ENCODE results near the gene AMBN.
"Not testable (repeated sequence)": the region's sequence is repeated elsewhere in the genome, so short reads cannot be mapped to it uniquely, and the experiment has no call there.

The AMBN gene

DNA sequence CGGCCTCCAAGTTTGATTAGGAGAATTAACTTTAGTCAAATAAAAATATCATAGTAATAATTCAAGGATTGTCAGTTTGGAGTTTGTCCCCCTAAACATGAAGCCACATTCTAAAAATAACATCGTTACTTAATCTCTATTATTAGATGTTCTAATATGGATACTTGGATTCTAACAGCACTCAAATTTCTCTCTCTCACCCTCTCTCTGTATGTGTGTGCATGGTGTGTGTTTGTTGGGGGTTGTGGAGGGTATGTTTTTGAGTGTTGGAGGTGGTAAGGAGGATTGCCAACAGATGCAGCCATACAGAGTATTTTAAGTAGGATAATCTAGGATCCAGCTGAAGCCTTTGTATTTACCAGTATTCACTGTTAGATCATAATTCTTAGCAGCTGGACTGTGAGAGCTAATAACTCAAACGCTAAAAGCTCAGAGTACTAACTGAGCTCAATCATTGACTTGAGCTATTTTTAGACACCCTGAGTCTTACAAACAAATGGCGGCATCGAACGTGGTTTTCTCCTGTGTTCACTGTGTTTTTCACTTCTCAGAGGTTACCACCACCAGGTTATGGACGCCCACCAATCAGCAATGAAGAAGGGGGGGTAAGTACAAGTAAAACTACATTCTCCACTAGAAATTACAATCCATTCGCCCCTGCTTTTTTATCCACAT lies 45.3 kb downstream of the AMBN start:
- TF ChIP-seq, protein P1, sequence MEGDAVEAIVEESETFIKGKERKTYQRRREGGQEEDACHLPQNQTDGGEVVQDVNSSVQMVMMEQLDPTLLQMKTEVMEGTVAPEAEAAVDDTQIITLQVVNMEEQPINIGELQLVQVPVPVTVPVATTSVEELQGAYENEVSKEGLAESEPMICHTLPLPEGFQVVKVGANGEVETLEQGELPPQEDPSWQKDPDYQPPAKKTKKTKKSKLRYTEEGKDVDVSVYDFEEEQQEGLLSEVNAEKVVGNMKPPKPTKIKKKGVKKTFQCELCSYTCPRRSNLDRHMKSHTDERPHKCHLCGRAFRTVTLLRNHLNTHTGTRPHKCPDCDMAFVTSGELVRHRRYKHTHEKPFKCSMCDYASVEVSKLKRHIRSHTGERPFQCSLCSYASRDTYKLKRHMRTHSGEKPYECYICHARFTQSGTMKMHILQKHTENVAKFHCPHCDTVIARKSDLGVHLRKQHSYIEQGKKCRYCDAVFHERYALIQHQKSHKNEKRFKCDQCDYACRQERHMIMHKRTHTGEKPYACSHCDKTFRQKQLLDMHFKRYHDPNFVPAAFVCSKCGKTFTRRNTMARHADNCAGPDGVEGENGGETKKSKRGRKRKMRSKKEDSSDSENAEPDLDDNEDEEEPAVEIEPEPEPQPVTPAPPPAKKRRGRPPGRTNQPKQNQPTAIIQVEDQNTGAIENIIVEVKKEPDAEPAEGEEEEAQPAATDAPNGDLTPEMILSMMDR (IDR thresholded peaks at IDR 0.05; ENCODE audit: low read depth, low read length): no peak
- DNase-seq: no peak
- no peaks in the 10 kb centered on the region for H3K9me3 ChIP-seq
- no peaks in the 10 kb centered on the region for H3K36me3 ChIP-seq
- no peaks in the 10 kb centered on the region for H3K4me1 ChIP-seq
- H3K27me3 ChIP-seq: peaks cover 5% of the 10 kb centered on the region
- H3K4me3 ChIP-seq (ENCODE audit: low read depth, low read length): no peak overlapping the region

DNA sequence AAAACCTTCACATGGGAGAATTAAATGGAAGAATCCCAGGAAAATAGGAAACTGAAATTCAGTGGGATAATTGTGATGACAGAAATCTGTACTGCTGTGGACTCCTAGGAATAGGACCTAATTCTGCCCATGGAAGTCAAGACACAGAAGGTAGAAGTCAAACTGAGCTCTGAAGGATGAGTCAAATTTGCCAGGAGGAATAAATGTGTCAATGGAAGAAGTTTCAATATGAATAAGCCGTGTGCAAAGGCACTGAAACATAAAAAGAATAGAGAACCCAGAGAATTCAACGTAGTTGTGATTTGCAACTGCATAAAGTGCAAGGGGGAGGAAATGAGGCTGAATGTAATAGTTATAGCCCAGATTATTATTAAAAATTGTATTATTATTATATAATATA lies 48.1 kb downstream of the AMBN start:
- Histone ChIP-seq H3K9me3 (no peaks in the 10 kb centered on the region), H3K36me3 (no peaks in the 10 kb centered on the region), H3K4me1 (no peaks in the 10 kb centered on the region), H3K27me3 (peaks cover 5% of the 10 kb centered on the region), H3K4me3 (ENCODE audit: low read depth, low read length) (no peak overlapping the region)
- TF ChIP-seq, protein P1 (IDR thresholded peaks at IDR 0.05; ENCODE audit: low read depth, low read length): no peak
- no peak for DNase-seq

DNA sequence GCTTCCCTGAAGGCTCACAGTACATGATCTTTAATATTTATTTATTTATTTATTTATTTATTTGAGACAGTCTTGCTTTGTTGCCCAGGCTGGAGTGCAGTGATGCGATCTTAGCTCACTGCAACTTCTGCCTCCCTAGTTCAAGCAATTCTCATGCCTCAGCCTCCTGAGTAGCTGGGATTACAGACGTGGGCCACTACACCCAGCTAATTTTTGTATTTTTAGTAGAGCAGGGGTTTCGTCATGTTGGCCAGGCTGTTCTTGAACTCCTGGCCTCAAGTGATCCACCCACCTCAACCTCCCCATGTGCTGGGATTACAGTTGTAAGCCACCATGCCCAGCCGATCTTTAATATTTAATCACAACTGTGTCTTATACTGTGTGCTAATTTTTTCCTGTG lies 58.7 kb downstream of the AMBN start:
- not testable (repeated sequence) for H3K27me3 ChIP-seq; DNase-seq; H3K9me3 ChIP-seq; H3K4me3 ChIP-seq (ENCODE audit: low read depth, low read length); H3K36me3 ChIP-seq; H3K4me1 ChIP-seq

DNA sequence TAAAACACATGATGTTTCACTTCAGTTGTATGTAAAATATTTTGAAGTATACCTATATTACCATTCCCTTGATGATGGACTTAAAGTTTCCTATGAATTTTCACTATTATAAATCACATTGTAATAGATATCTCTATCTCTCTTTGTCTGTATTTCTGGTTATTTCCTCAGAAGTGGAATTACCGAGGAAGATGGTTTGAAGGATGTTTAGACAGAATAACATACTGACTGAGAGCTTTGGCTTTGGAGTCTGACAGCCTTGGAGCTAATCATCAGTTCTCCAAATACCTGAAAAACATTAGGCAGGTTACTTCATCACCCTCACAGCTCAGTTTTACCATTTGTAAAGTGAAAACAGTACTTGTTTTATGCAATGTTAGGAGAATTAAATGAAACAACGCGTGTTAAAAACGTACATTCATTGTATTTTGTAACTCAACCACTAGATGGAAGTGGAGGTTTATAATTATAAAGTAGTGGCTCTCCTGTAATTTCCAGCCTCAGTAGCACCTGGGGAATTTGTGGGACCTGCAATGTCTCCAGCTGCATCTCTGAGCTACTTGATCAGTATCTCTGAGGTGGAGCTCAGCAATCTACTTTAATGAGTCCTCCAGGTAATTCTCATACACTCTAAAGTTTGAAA lies 59.9 kb downstream of the AMBN start:
- Histone ChIP-seq H3K36me3 (no peaks in the 10 kb centered on the region), H3K4me3 (ENCODE audit: low read depth, low read length) (peak overlapping the region; percentile 27)
- no peak for DNase-seq

DNA sequence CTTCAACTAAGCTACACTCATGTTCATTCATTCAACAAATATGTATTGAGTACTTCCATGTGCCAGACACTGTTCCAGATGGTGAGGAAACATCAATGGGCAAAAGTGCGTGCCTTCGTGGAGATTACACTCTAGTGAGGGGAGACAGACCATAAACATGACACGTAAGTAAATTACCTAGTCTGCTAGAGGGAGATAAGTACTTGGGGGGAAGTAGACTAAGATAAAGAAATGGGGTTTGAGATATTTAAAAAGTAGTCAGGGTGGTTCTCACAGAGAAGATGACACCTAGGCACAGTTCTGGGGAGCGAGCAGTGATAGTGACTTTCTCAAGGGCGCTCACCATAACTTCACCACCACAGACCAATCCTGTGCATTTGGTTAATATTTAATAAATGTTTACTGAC lies 62.6 kb downstream of the AMBN start:
- no peaks in the 10 kb centered on the region for H3K4me1 ChIP-seq
- no peaks in the 10 kb centered on the region for H3K9me3 ChIP-seq
- H3K4me3 ChIP-seq (ENCODE audit: low read depth, low read length): no peak overlapping the region
- H3K27me3 ChIP-seq: 0 out of 2 replicates have a peak, but pooled peaks cover 3% of the 10 kb centered on the region
- no peak for DNase-seq
- TF ChIP-seq, protein P1 (IDR thresholded peaks at IDR 0.05; ENCODE audit: low read depth, low read length): no peak
- no peaks in the 10 kb centered on the region for H3K36me3 ChIP-seq

More for the DNA sequence above, 59.9 kb downstream of the AMBN start:
- TF ChIP-seq, protein P1 (IDR thresholded peaks at IDR 0.05; ENCODE audit: low read depth, low read length): peak; percentile 53
- Histone ChIP-seq H3K9me3 (no peaks in the 10 kb centered on the region), H3K4me1 (no peaks in the 10 kb centered on the region), H3K27me3 (0 out of 2 replicates have a peak, but pooled peaks cover 3% of the 10 kb centered on the region)
